ENCODE data around the gene SESN2.

Gene SESN2

DNA sequence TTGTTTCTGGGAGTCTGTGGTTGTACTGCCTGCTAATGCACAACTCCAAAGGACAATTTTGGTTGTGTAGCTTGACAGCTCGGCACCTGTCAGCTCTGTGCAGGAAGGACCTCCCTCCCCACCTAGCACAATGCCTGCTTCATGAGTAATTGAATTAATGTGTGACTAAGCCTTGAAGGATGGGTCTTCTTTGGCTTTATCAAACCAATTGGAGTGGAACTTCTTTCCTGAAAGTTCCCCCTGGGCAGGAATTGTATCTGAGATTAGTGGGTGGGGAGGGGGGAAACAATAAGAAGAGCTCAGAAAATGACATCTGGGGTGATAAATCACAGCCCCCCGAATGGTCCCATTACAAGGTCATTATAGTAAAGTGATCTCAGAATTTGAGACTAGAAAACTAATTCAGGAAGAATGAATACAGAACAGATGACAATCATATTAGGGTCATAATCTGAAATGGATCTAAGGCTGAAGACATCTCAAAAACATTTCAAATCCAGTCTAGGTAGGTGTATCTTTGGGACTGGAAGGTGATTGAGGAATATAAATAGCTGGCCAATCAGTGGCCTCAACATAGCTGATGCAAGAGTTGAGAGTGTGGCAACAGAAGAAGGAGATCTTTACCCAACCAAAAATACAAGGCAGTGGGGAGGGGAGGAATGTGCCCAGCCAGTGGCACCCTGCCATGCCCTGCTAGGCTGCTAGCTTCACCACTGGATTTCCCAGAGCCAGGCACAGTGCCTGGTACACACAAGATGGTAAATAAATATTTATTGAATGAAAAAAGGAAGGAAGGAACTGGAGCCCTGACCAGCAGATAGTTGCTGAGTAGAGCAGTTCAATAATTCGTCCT lies 10.1 kb upstream of the SESN2 start:
- DNase-seq (ENCODE audit: insufficient read length, low spot score): no peak
- no peak for TF ChIP-seq POU2F2 (IDR thresholded peaks at IDR 0.05; ENCODE audit: low read depth, low read length)
- no peak for TF ChIP-seq PAX5 (IDR thresholded peaks at IDR 0.05; ENCODE audit: insufficient read depth, low read length, severe bottlenecking)
- TF ChIP-seq POLR2A (IDR thresholded peaks at IDR 0.05; ENCODE audit: low read depth, low read length): no peak
- TF ChIP-seq POLR2AphosphoS5 (IDR thresholded peaks at IDR 0.05; ENCODE audit: low read depth, low read length): no peak
- no peak for TF ChIP-seq SPI1 (IDR thresholded peaks at IDR 0.05; ENCODE audit: low read depth, low read length)
- no peak for TF ChIP-seq TAF1 (IDR thresholded peaks at IDR 0.05; ENCODE audit: low read depth, low read length)
- peak; percentile 60 for FAIRE-seq

DNA sequence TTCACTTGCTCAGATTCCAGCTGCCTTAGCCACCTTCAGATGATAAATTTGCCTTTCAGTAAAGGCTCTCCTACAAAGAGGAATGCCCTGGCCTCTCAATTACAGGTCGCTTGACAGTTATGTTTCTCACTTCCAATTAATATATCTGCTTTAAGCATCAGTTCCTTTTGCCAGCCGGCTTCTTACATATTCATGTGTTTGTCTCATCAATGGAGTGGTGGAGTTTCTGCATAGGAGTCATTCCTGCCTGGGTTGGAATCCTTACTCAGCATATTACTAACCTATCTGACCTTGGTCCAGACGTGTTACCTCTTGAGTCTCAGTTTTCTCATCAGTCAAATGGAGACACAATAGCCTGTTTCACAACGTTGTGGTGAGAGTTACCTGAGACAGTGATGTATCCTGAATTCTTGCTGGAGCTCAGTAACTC lies 9.4 kb upstream of the SESN2 start:
- no peak for DNase-seq (ENCODE audit: insufficient read length, low spot score)
- FAIRE-seq: peak; percentile 16
- TF ChIP-seq POU2F2 (IDR thresholded peaks at IDR 0.05; ENCODE audit: low read depth, low read length) (no peak), POLR2AphosphoS5 (IDR thresholded peaks at IDR 0.05; ENCODE audit: low read depth, low read length) (no peak), PAX5 (IDR thresholded peaks at IDR 0.05; ENCODE audit: insufficient read depth, low read length, severe bottlenecking) (no peak), POLR2A (IDR thresholded peaks at IDR 0.05; ENCODE audit: low read depth, low read length) (no peak), SPI1 (IDR thresholded peaks at IDR 0.05; ENCODE audit: low read depth, low read length) (no peak), TAF1 (IDR thresholded peaks at IDR 0.05; ENCODE audit: low read depth, low read length) (no peak)

DNA sequence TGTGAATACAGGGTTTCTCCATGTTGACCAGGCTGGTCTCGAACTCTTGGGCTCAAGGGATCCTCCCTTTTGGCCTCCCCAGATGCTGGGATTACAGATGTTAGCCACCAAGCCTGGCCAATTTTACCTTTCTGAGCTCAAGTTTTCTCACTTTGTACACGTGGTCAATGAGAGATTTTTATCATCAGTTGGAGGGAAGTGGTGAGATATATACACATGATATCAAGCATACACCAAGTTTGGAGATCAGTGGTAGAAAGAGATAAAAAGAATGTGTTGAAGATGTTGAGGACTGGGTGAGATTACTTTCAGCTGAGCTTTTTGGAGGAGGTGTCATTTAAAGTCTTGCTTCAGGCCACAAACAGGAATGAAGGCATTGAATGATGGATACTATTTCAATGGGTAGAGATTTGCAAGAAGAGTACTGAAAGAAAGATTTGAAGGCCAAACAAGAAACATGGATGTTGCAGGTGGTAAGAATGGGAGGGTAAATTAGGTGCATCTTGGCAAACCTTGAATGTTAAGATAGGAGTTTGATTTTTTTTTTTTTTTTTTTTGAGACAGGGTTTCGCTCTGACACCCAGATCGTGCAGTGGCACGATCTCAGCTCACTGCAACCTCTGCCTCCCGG lies 3.0 kb upstream of the SESN2 start:
- FAIRE-seq (no peak), DNase-seq (ENCODE audit: insufficient read length, low spot score) (no peak)
- TF ChIP-seq PAX5 (IDR thresholded peaks at IDR 0.05; ENCODE audit: insufficient read depth, low read length, severe bottlenecking): no peak
- no peak for TF ChIP-seq POLR2AphosphoS5 (IDR thresholded peaks at IDR 0.05; ENCODE audit: low read depth, low read length)
- TF ChIP-seq SPI1 (IDR thresholded peaks at IDR 0.05; ENCODE audit: low read depth, low read length): no peak
- TF ChIP-seq POU2F2 (IDR thresholded peaks at IDR 0.05; ENCODE audit: low read depth, low read length): no peak
- TF ChIP-seq TAF1 (IDR thresholded peaks at IDR 0.05; ENCODE audit: low read depth, low read length): no peak
- no peak for TF ChIP-seq POLR2A (IDR thresholded peaks at IDR 0.05; ENCODE audit: low read depth, low read length)

DNA sequence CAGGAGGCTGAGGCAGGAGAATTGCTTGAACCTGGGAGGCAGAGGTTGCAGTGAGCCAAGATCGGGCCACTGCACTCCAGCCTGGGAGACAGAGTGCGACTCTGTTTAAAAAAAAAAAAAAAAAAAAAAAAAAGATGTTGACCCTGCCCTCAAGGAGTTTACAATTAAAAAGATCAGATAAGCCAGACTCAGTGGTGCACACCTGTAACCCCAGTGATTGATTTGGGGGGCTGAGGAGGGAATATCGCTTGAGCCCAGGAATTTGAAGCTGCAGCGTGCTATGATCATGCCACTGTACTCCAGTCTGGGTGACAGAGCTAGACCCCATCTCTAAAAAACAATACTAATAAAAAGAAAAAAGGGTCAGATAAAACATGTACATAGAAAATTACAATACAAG lies 1.6 kb upstream of the SESN2 start:
- TF ChIP-seq POLR2A (IDR thresholded peaks at IDR 0.05; ENCODE audit: low read depth, low read length) (no peak), PAX5 (IDR thresholded peaks at IDR 0.05; ENCODE audit: insufficient read depth, low read length, severe bottlenecking) (no peak), POU2F2 (IDR thresholded peaks at IDR 0.05; ENCODE audit: low read depth, low read length) (no peak)
- no peak for FAIRE-seq
- DNase-seq (ENCODE audit: insufficient read length, low spot score): no peak

DNA sequence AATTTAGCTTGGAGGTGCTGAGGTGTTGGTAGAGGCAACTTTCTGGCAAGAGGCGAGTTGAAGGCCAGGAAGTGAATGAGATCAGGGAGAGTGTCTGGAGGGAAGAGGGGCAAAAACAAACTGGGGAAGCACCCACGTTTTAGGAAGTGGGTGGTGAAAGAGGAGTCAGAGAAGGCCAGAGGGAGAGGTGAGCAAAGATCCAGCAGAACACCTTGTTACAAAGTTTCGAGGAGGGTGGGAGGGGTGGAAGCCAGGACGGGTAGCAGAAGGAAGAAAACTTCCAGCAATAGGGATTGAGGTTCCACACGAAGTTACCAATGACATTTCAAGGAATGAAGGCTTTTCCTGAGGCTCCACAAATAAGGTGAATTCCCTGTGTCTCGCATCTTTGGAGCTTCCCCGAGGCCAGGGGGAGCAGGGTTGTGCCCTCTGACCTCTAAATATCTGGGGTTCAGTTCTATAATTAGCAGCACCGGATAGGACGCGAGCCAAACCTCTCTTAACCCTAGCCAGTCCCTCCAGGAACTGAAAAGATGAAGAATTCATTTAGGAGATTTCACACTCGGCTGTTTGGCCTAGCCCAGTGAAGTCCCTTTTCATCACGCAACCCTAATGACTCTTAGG lies 578 bp upstream of the SESN2 start:
- TF ChIP-seq SPI1 (IDR thresholded peaks at IDR 0.05; ENCODE audit: low read depth, low read length) (peak; percentile 50), POLR2A (IDR thresholded peaks at IDR 0.05; ENCODE audit: low read depth, low read length) (no peak)
- no peak for DNase-seq (ENCODE audit: insufficient read length, low spot score)
- no peak for FAIRE-seq

DNA sequence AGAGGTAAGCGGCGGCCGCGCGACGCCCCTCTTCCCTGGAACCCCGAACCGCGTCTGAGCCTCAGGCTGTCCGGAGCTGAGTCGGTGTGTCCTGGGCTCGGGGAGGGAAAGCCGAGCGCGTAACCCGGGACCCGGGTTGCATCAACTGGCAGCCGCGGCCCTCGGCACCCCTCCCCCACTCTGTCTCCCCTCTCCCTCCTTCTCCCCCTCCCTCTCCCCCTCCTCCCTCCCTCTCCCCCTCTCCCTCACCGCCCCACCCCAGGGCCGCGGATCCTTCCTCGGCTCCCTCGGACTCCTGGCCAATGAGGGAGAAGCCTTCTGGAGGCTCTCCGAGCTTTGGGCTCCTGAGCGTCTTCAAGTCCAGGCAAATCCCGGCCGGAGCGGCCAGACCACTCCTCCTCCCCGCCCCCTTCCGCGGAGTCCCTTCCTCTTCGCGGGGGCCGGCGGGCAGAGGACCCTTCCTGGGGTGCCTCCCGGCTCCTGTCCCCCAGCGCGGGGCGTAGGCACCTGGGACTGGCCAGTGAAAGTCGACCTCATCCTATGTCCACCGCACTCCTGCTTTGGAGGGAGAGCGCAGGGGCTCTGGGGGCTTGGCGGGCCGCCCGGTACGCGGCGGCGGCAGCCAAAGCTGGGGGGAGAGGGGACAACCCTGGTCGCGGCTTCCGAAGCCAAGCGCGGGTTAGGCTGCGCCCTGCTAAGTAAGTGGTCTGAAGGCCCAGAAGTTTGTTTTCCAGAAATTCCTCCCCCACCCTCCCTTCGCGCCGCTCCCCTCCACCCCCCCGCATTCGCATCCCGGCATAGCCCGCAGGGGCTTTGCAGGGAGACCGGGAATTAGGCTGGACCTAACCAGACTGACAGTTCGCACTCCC lies 850 bp downstream of the SESN2 start:
- TF ChIP-seq POLR2A (IDR thresholded peaks at IDR 0.05; ENCODE audit: low read depth, low read length): no peak
- no peak for TF ChIP-seq POLR2AphosphoS5 (IDR thresholded peaks at IDR 0.05; ENCODE audit: low read depth, low read length)
- no peak for TF ChIP-seq SPI1 (IDR thresholded peaks at IDR 0.05; ENCODE audit: low read depth, low read length)
- no peak for TF ChIP-seq POU2F2 (IDR thresholded peaks at IDR 0.05; ENCODE audit: low read depth, low read length)
- no peak for TF ChIP-seq TAF1 (IDR thresholded peaks at IDR 0.05; ENCODE audit: low read depth, low read length)
- no peak for TF ChIP-seq PAX5 (IDR thresholded peaks at IDR 0.05; ENCODE audit: insufficient read depth, low read length, severe bottlenecking)
- no peak for FAIRE-seq
- DNase-seq (ENCODE audit: insufficient read length, low spot score): no peak

DNA sequence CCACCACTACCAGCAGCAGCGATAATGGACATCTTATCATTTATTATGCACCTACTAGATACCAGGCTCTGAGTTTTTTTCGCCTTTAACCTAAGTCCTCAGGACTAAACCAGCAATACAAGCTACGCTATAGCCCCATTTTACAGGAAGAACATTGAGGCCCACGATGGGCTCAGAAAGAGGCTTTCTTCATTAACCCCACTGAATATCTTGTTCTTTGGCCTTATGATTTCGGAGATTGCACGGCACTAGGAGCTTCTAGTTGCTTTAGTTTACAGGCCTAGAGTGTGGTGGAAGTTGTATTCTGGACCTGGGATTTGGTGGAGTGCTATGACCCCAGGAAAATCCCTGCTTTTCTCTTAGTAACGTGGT lies 1.5 kb downstream of the SESN2 start:
- no peak for DNase-seq (ENCODE audit: insufficient read length, low spot score)
- FAIRE-seq: no peak
- TF ChIP-seq POLR2AphosphoS5 (IDR thresholded peaks at IDR 0.05; ENCODE audit: low read depth, low read length) (no peak), SPI1 (IDR thresholded peaks at IDR 0.05; ENCODE audit: low read depth, low read length) (no peak), POU2F2 (IDR thresholded peaks at IDR 0.05; ENCODE audit: low read depth, low read length) (no peak), TAF1 (IDR thresholded peaks at IDR 0.05; ENCODE audit: low read depth, low read length) (no peak), POLR2A (IDR thresholded peaks at IDR 0.05; ENCODE audit: low read depth, low read length) (no peak), PAX5 (IDR thresholded peaks at IDR 0.05; ENCODE audit: insufficient read depth, low read length, severe bottlenecking) (no peak)

DNA sequence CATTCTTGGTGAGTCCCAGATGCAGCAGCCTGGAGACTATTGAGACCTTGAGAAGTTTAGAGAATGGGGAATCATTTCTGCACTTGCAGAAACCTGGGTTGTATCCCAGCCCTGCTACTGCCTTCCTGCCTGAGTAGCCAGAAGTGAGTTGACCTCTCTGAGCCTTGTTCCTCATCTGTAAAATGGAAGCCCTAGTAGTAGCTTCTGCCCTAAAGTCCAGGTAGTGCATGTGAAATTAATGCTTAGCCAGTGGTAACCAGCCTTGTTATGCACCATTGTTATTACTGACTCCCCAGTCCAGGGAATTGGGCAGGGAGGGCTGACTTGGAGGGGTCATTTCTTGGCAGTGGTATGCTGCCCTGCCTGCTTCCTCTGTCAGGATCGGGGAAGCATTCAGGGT lies 5.6 kb downstream of the SESN2 start:
- TF ChIP-seq SPI1 (IDR thresholded peaks at IDR 0.05; ENCODE audit: low read depth, low read length) (no peak), POU2F2 (IDR thresholded peaks at IDR 0.05; ENCODE audit: low read depth, low read length) (no peak), POLR2AphosphoS5 (IDR thresholded peaks at IDR 0.05; ENCODE audit: low read depth, low read length) (no peak), TAF1 (IDR thresholded peaks at IDR 0.05; ENCODE audit: low read depth, low read length) (no peak), PAX5 (IDR thresholded peaks at IDR 0.05; ENCODE audit: insufficient read depth, low read length, severe bottlenecking) (no peak), POLR2A (IDR thresholded peaks at IDR 0.05; ENCODE audit: low read depth, low read length) (no peak)

DNA sequence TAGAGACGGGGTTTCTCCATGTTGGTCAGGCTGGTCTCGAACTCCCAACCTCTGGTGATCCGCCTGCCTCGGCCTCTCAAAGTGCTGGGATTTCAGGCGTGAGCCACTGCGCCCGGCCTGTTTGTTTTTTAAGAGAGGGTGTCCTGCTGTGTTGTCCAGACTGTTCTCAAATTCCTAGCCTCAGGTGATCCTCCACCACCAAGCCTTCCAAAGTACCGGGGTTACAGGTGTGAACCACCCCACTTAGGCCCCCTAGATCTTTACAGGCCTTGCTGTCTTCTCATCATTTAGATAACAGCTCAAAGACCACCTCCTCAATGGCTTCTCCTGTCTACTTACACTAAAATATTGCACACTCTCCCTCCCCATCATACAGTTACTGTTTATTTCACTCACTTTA lies 6.3 kb downstream of the SESN2 start:
- FAIRE-seq: no peak

More for the DNA sequence above, 5.6 kb downstream of the SESN2 start:
- no peak for FAIRE-seq
- no peak for DNase-seq (ENCODE audit: insufficient read length, low spot score)

More for the DNA sequence above, 6.3 kb downstream of the SESN2 start:
- TF ChIP-seq POU2F2 (IDR thresholded peaks at IDR 0.05; ENCODE audit: low read depth, low read length): no peak
- no peak for TF ChIP-seq POLR2AphosphoS5 (IDR thresholded peaks at IDR 0.05; ENCODE audit: low read depth, low read length)
- TF ChIP-seq PAX5 (IDR thresholded peaks at IDR 0.05; ENCODE audit: insufficient read depth, low read length, severe bottlenecking): no peak
- TF ChIP-seq POLR2A (IDR thresholded peaks at IDR 0.05; ENCODE audit: low read depth, low read length): no peak
- TF ChIP-seq TAF1 (IDR thresholded peaks at IDR 0.05; ENCODE audit: low read depth, low read length): no peak
- no peak for TF ChIP-seq SPI1 (IDR thresholded peaks at IDR 0.05; ENCODE audit: low read depth, low read length)
- no peak for DNase-seq (ENCODE audit: insufficient read length, low spot score)

Measured in GM12891 (cell line).